Stomach (tissue), 4 donors: Measurements from ENCODE around the gene REV3L.

Experiments
- POLR2A ChIP-seq, 4 donors: fragments of 450-650 bp; IDR thresholded peaks; one replicate each; pipeline ENCODE4 v1.6.1; 2016; ENCODE audit warnings: antibody characterized with exemption in 4 of 4, control low read depth in 2 of 4, mild to moderate bottlenecking in 1 of 4, moderate library complexity in 1 of 4
- TF ChIP-seq, protein P1 (sequence below), 7 experiments: fragments of 450-650 bp in 4 of 7; fragments of 200-600 bp in 3 of 7; sonication (generic) in 3 of 7; IDR thresholded peaks; one replicate each; pipeline ENCODE4 v1.5.1; 2016 to 2019; ENCODE audit warnings: antibody characterized with exemption in 7 of 7, control low read depth in 2 of 7, mild to moderate bottlenecking in 1 of 7

DNA sequence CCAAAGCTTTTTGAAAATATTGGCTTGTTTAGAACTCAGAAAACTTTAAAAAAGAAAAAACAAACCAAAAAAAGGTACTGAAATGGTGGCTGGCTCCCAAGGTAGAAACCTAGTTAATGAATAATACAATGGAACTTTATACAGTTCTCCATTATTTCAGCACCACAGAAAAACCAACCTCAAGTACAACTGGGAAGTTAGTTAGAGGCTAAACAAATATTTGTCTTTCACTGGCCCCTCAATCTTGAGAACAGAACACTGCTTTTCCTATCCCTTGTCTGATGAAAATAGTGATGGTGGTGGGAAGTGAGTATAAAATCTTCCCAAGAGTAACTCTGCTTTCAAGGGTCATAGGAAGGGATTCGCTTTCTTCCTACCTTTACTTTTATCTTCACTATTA lies 126.5 kb downstream of the REV3L start:
- TF ChIP-seq, protein P1, sequence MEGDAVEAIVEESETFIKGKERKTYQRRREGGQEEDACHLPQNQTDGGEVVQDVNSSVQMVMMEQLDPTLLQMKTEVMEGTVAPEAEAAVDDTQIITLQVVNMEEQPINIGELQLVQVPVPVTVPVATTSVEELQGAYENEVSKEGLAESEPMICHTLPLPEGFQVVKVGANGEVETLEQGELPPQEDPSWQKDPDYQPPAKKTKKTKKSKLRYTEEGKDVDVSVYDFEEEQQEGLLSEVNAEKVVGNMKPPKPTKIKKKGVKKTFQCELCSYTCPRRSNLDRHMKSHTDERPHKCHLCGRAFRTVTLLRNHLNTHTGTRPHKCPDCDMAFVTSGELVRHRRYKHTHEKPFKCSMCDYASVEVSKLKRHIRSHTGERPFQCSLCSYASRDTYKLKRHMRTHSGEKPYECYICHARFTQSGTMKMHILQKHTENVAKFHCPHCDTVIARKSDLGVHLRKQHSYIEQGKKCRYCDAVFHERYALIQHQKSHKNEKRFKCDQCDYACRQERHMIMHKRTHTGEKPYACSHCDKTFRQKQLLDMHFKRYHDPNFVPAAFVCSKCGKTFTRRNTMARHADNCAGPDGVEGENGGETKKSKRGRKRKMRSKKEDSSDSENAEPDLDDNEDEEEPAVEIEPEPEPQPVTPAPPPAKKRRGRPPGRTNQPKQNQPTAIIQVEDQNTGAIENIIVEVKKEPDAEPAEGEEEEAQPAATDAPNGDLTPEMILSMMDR (IDR thresholded peaks at IDR 0.05) = no peak
- TF ChIP-seq POLR2A (IDR thresholded peaks at IDR 0.05) = no peak
